Measurements from ENCODE around the gene ATM. TPM values are rescaled to one million over a fixed set of nuclear protein-coding genes. Genes with fewer than 3 reads are reported as not detected.

Gene ATM
- total and polyA plus RNA-seq, 2 donors (not counting 3 experiments of a cell fraction or from before 2014, with no cell fraction given) = 11.8 to 49.7 TPM

GRCh38 chr11:108398439-108398838 lies 175.6 kb downstream of the ATM start:
- no peak for TF ChIP-seq EZH2 (IDR thresholded peaks at IDR 0.05; ENCODE audit: borderline replicate concordance, low read depth, low read length, severe bottlenecking)
- TF ChIP-seq JUN (IDR thresholded peaks at IDR 0.05; ENCODE audit: borderline replicate concordance, insufficient read depth, insufficient read length, low read depth) = no peak
- TF ChIP-seq MAX (IDR thresholded peaks at IDR 0.05; ENCODE audit: insufficient read depth, insufficient read length) = no peak
- TF ChIP-seq MYC (IDR thresholded peaks at IDR 0.05; ENCODE audit: low read depth, low read length) = no peak
- no peak for TF ChIP-seq CTCF (IDR thresholded peaks at IDR 0.05; ENCODE audit: extremely low read depth in 1 of 2, insufficient read depth in 1 of 2, low read depth in 1 of 2, low read length in 2 of 2)
- TF ChIP-seq GATA2 (IDR thresholded peaks at IDR 0.05; ENCODE audit: insufficient read depth, insufficient read length, low read depth, low read length) = no peak
- no peak for TF ChIP-seq POLR2AphosphoS5 (IDR thresholded peaks at IDR 0.05; ENCODE audit: insufficient read depth, low read depth, low read length)
- TF ChIP-seq POLR2A (IDR thresholded peaks at IDR 0.05; ENCODE audit: low read depth, low read length) = no peak
- TF ChIP-seq FOS (IDR thresholded peaks at IDR 0.05; ENCODE audit: borderline replicate concordance, insufficient read depth, low read length) = no peak
- CTCF ChIA-PET = interaction anchor here (0.6 to 1.2 kb wide), 2 partner anchors 9 to 188 kb away, joined by 3 to 4 read pairs; no protein-coding TSS in a partner anchor
- no peak overlapping the region for H3K9ac ChIP-seq (replicated peaks; ENCODE audit: extremely low read depth, insufficient read depth, low read length)
- DNase-seq (ENCODE audit: low read depth, low spot score) (no peak), FAIRE-seq (no peak)
- POLR2A ChIA-PET = no interaction called here
- H3K27ac ChIP-seq (ENCODE audit: insufficient read depth, low read depth, low read length) = no peak overlapping the region
- H3K4me1 ChIP-seq (ENCODE audit: control insufficient read depth, extremely low read depth, insufficient read depth, low read length) = no peaks in the 10 kb centered on the region
- dilution Hi-C loops (cut with MboI; ENCODE audit: extremely low pct_ligation_motif_present, low sequenced_read_pairs) (no loop called here), intact Hi-C loops (cut with micrococcal nuclease) (no loop called here)
- H3K36me3 ChIP-seq (ENCODE audit: control insufficient read depth in 2 of 2, extremely low read depth in 1 of 2, insufficient read depth in 2 of 2, low read length in 2 of 2) = no peaks in the 10 kb centered on the region
- H3K4me3 ChIP-seq (replicated peaks in 1 of 3; ENCODE audit: insufficient read depth in 1 of 3, low read depth in 1 of 3, low read length in 3 of 3) = no peak overlapping the region
- no peaks in the 10 kb centered on the region for H3K79me2 ChIP-seq (ENCODE audit: control insufficient read depth, insufficient read depth, low read length)
- H4K20me1 ChIP-seq (replicated peaks; ENCODE audit: control insufficient read depth, extremely low read depth, insufficient read depth, low read length) = no peaks in the 10 kb centered on the region
- no peaks in the 10 kb centered on the region for H3K9me3 ChIP-seq (replicated peaks; ENCODE audit: control insufficient read depth, insufficient read depth, low read length)
- H2AFZ ChIP-seq (ENCODE audit: low read depth, low read length) = no peak overlapping the region
- no TSS peak for BruUV-seq (replicated peaks)
- no peak overlapping the region for H3K4me2 ChIP-seq (ENCODE audit: insufficient read depth, low read length)
- H3K27me3 ChIP-seq (ENCODE audit: control insufficient read depth in 2 of 2, insufficient read depth in 2 of 2, low read length in 2 of 2) = no peaks in the 10 kb centered on the region
- no peaks in the 10 kb centered on the region for H3K9me1 ChIP-seq (replicated peaks; ENCODE audit: control insufficient read depth, extremely low read depth, insufficient read depth, low read length)
